Limb (tissue), 2 donors: ENCODE measurements around the gene CAMK2D.
A peak's percentile ranks its signal among the peaks of the same experiment; 100 is the strongest.

Experiments used
- DNase-seq, 2 donors: peaks; one replicate each; pipeline ENCODE4 v3.0.0-alpha.2; 2016; ENCODE audit errors: extremely low spot score in 2 of 2

CAMK2D gene

GRCh38 chr4:113478032-113478431, 283.5 kb downstream of the CAMK2D start:
- no peak for DNase-seq

GRCh38 chr4:113476800-113477199, 284.7 kb downstream of the CAMK2D start:
- DNase-seq: no peak

DNA sequence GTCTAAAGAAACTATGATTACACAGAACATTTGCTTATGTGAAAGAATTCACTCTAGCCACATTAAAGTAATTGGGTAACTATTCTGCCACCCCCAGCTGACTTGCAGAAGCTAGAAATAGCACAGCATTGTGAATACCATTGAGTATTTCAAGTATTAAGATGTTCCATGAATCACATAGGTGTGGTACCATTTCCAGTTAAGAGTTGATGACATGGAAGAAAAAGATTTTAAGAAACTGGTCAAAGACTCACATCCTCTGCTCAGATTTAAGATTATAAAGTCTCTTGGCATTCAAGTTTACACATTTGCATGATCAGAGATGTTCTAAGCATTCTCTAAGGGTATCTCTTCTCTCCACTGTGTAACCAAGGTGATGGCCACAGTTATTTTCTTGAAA, 287.5 kb downstream of the CAMK2D start:
- DNase-seq: no peak

DNA sequence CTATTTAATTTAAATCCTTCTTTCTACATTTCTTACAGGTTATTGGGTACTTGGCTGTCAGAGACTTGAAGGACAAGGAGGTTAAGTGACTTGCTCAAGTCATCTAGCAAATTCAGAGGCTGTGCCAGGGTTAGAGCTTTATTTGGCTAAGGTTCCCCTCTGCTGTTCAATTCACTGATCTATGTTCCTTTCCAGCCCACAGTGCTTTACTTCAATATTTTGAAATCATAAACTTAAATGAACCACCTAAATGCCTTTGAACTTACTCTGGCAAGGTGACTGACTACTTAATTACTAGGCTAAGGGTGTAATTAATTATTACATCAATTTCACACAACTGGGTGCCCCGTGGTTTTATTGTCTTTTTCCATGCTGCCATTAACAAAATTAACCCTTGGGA, 288.7 kb downstream of the CAMK2D start:
- no peak for DNase-seq

DNA sequence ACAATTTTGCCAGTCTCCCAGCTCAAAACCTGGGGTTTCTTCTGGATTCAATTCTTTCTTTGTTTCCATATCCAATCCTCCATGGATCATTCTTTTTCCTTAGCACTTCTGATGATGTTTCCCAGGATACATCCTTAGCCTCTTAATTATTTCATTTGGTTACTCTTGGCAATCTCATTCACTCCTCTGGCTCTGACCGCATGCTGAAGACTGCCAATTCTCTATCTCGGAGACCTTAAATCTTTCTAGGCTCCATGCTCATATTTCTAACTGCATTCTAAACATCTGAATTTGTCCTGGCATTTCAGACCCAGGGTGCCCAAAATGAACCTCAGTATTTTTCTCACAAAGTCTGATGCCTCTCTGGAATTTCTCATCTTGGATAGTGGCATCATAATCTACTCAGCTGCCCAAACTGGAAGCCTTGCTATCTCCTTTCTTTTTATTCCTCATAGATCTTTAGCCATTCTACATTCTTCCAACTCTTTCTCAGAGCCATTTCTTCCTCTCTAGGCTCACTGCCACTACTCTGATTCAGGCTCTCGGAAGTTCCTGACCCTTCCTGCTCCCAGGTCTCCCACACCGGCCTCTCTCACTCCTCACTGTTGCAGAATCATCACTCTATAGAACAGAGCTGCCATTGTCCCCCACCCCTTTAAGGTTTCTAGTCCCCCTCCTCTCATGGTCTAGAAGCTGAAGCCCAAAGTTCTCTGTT, 290.2 kb downstream of the CAMK2D start:
- no peak for DNase-seq

- no peak for DNase-seq
Observed at GRCh38 chr4:113469926-113470325, 291.6 kb downstream of the CAMK2D start.

DNA sequence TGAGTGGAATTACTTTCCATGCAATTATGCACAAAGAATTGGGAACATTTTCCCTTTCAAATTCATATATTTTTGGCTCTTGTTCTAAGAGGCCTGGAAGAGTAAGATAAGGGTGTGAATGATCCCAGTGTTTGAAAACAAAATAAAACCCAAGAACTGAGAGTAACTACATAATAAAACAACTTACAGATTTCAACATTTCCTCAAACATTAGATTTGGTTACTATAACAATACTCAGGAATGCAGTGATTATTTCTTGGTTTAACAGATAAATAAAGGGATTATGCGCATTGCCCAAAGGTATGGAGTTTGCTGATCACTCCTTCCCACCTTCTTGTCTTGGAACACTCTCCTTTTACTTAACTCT, 292.5 kb downstream of the CAMK2D start:
- no peak for DNase-seq

GRCh38 chr4:113468165-113469022, 293.1 kb downstream of the CAMK2D start:
- DNase-seq: peak in 1 of 2 donors; percentile 35

- no peak for DNase-seq
Observed at GRCh38 chr4:113467581-113467980, 294.0 kb downstream of the CAMK2D start.

GRCh38 chr4:113462286-113462685, 299.3 kb downstream of the CAMK2D start:
- no peak for DNase-seq

DNA sequence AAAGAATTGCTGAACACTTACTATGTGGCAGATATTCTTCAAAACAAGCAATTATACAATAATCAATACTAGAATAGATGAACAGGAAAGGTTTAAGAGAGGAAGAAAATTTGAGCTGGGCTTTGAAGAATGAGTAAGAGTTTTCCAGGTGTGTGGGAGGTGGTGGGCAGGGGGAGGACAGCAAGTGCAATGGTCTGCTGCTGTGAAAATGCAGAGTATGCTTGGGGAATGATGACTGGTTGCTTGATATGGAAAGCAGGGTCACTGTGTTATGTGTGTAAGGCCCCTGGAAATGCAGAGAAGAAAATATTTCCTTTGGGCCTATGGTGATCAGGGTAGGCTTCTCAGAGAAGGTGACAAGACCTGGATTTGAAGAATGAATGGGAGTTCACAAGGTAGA, 300.3 kb downstream of the CAMK2D start:
- DNase-seq: no peak

DNA sequence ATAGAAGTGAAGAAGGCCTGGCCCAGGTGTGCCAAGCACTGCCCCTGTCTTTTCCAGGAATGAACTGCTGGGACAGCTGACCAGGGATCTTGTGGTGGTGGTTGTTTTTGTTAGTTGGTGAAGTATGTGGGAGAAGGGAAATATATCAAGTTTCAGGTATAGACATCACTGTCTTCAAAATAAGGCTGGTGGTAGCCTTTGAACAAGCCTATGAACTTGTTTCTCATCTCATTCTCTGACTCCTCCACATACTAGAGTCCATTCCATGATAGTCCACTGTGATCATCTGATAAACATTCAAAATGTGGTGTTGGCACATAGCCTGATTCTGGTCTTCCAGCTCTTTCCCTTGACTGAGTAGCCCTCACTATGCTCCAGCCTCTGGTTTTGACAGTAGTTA, 303.7 kb downstream of the CAMK2D start:
- no peak for DNase-seq

DNA sequence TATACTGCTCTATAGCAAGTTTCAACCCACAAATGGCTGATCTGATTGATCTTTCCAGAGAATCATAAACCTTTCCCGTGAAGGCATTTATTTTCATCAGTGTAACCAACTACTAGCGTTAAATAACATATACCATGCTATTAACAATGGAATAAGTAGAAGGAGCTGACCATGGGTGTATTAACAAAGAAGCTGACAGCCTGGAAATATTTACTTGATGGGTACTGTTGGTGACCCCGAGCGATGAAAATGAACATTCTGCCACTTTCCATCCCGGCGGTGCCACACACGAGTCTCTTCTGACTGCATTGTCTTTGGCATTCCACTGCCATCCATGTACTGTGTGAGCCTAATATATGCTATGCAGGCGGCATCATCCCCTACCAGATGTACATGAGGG, 304.4 kb downstream of the CAMK2D start:
- DNase-seq: no peak

DNA sequence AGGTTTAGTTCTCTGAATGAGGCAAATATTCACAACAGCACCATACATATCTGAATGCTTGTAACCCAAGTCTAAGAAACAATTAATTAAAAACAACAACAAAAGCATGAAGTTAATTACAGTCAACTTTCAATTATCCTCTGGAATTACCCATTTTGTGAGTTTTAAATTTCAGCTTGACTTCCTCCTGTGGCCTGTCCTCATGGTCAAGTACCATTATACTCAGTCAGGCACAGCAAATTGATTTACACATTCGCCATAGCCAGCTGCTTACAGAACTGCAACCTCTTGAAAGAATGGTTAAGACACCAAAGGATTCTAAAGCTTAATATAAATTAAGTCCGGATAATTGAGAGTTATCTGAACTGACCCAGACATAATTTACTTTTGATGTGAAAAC, 306.5 kb downstream of the CAMK2D start:
- no peak for DNase-seq

DNA sequence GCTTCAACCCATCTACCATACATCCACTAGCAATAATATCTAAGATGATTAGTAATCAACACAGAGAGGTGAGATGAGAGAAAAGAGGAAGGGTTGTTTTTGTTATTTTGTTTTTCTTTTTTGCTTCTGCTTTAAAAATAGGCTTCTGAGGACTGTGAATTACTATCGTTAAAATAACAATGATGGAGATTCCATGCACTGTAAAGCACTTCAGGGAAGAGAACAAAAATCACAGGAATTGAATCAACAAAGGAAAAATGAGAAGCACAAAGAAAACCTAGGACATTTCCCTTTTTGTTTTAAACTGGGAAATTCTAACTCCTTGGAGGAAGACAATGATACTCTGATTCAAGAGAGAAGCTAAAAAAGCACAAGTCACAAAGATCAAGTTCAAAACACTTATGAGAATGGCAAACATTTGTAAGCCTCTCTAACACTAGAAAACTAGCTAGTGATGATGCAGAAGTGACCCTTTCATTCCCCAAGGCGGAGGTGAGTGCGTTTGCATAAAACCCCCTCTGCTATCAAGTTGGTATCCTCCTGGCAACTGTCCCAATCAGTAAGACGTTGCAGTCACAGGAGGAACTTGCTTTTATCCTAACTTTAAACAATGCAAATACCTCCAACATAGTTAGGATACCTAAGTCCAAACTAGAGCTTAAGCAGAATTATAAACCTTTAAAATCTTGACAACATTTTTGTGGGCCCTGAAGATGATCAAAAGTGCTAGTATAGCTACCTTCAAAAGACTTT, 308.5 kb downstream of the CAMK2D start:
- DNase-seq: no peak

GRCh38 chr4:113452152-113452551, 309.4 kb downstream of the CAMK2D start:
- DNase-seq: no peak

DNA sequence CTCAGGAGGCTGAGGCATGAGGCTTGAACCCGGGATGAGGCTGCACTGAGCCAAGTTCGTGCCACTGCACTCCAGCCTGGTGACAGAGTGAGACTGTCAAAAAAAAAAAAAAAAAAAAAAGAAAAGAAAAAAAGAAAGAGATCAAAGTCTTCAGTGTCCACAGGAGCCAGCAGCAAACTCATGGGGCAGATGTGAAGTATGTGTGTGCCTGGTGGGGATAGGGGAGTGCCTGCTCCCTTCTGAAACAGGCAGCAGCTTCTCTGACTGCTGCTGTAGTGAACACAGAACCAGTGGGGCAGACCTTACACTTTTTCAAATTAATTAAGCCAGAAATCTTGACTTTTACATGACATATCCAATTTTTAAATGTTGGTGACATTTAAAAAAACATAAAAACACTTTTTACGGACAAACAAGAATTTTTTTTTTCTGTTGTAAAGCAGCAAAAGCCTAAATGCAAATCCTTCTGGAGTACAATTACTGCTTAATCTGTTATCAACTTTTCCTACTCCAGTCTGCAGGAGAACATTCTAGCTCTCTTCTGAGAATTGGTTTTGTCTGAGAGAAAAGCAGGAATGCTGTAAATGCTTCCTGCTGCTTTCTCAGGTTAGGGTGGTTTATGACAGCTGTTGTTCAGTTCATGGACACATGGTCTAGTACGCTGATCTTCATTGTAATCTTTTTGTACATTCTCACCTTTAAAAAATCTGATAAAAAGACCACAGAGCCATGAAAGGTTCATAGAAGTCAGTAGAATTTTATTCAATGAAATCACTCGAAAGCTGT, 311.1 kb downstream of the CAMK2D start:
- DNase-seq: no peak

DNA sequence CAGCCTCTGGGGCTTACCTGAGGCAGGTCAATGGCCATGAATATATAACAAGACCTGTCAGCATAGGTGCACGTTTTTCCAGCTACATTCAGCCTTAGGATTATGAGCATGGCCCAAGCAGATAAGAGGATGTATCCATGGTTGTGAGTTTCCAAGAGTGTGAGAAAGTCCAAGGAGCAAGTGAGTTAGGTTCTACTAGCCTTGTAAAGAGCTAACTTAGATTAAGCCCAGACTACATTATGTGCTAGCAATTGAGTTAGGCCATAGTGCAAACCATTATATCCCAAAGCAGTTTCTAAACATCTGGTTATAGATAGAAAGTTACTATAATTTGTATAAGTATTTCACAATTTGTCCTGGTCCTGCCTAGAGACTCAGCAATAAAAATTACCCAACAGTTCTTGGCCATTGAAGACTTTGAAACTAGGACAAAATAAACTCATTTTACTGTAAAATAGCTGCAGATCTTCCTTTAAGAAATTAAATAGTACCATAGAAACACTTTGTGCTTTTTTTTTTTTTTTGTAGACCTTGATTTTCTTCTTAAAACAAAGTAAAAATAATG, 312.0 kb downstream of the CAMK2D start:
- DNase-seq: no peak

DNA sequence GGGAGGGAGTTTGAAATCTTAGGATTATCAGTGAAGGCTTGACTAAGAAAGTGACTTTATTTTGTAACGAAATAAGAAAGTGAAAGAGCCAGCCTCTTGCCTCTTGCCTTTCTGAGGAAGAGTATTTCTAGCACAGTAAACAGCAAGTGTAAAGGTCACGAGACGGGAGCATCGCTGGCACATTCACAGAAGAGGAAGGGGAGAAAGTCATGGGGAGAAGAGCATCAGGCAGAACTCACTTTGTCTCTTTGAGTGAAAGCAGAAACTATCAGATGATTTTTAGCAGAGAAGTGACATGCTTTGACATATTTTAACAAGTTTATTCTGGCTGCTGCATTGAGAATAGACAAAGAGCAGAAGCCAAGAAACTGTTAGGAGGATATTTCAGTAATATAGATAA, 313.8 kb downstream of the CAMK2D start:
- no peak for DNase-seq

- DNase-seq: no peak
Observed at GRCh38 chr4:113447061-113447460, 314.5 kb downstream of the CAMK2D start.

GRCh38 chr4:113446019-113446418, 315.5 kb downstream of the CAMK2D start:
- no peak for DNase-seq
